HTR-8/SVneo (cell line): ENCODE measurements around the gene OR8I2.
"Not testable (repeated sequence)": the region's sequence is repeated elsewhere in the genome, so short reads cannot be mapped to it uniquely, and the experiment has no call there.

Source experiments
- DNase-seq: peaks from one replicate; pipeline ENCODE4 v3.0.0; 2011; ENCODE audit warnings: low spot score, mixed read lengths; ENCODE audit not compliant: insufficient read length
- FAIRE-seq: peaks from 2 replicates; lab custom pipeline; 2011; peaks lifted over from hg19 to GRCh38; lab: Jason Lieb, UNC

Gene OR8I2

GRCh38 chr11:56093008-56093407 lies at the start of gene OR8I2:
TSS of gene OR8I2 (plus strand) at chr11:56093308. CDS start at chr11:56093308, 0 bp downstream.
- FAIRE-seq = no peak

GRCh38 chr11:56045538-56045937 lies 47.6 kb upstream of the OR8I2 start:
- DNase-seq (no peak), FAIRE-seq (no peak)

More at GRCh38 chr11:56093008-56093407, at the start of gene OR8I2:
- no peak for DNase-seq

- DNase-seq (no peak), FAIRE-seq (no peak)
These were observed 44.6 kb upstream of the OR8I2 start for GRCh38 chr11:56048480-56048879.

GRCh38 chr11:56049487-56049886 lies 43.6 kb upstream of the OR8I2 start:
- DNase-seq = no peak
- no peak for FAIRE-seq

- not testable (repeated sequence) for DNase-seq, FAIRE-seq
These were observed 36.7 kb upstream of the OR8I2 start for GRCh38 chr11:56056366-56056765.

- not testable (repeated sequence) for FAIRE-seq, DNase-seq
These were observed 35.4 kb upstream of the OR8I2 start for GRCh38 chr11:56057661-56058237.

- FAIRE-seq = not testable (repeated sequence)
These were observed 34.8 kb upstream of the OR8I2 start for GRCh38 chr11:56058260-56058780.

GRCh38 chr11:56066980-56067379 lies 26.1 kb upstream of the OR8I2 start:
- FAIRE-seq = no peak
- DNase-seq = no peak

More at GRCh38 chr11:56058260-56058780, 34.8 kb upstream of the OR8I2 start:
- not testable (repeated sequence) for DNase-seq

- FAIRE-seq (no peak), DNase-seq (no peak)
These were observed 3.4 kb upstream of the OR8I2 start for GRCh38 chr11:56089697-56090096.

GRCh38 chr11:56103210-56103737 lies 10.2 kb downstream of the OR8I2 start, which contains the start of gene OR8H2:
TSS of gene OR8H2 (plus strand) at chr11:56103687. CDS start at chr11:56105043, 1,356 bp downstream.
- no peak for FAIRE-seq
- no peak for DNase-seq

- no peak for FAIRE-seq
- DNase-seq = no peak
These were observed 29.0 kb downstream of the OR8I2 start, which contains the start of gene OR8H3 for GRCh38 chr11:56122073-56122472. TSS of gene OR8H3 (plus strand) at chr11:56122373. CDS start at chr11:56122373, 0 bp downstream.

GRCh38 chr11:56140151-56140661 lies 47.1 kb downstream of the OR8I2 start, which contains the start of gene OR8J3:
TSS of gene OR8J3 (minus strand) at chr11:56140201. CDS start at chr11:56137718, 2,483 bp downstream.
- DNase-seq = no peak
- no peak for FAIRE-seq

- not testable (repeated sequence) for FAIRE-seq
These were observed 50.6 kb downstream of the OR8I2 start for GRCh38 chr11:56143681-56144080.

More at GRCh38 chr11:56143681-56144080, 50.6 kb downstream of the OR8I2 start:
- DNase-seq = not testable (repeated sequence)
